HCT116 (cell line): Measurements from ENCODE around the gene CENPF. TPM values are rescaled to one million over a fixed set of nuclear protein-coding genes. Genes with fewer than 3 reads are reported as not detected.

ENCODE experiments used
- ATAC-seq: fragments of 200-7000 bp; cut with Tn5 transposase; 2 replicates; pipeline ENCODE4 v1.9.1; 2020; ENCODE audit warnings: mild to moderate bottlenecking, moderate library complexity
- BruUV-seq: library from RNA; stranded (reverse); fragments of 400-500 nt; replicated peaks from 2 replicates; lab custom pipeline; 2021; lab: Mats Ljungman, UMichigan
- CTCF ChIA-PET: fragments of 300-600 bp; sonication (Branson Sonifier 250); formaldehyde crosslinking; loops from one replicate; lab custom pipeline; 2021; ENCODE audit warnings: antibody characterized with exemption; lab: Charles Lee
- POLR2A ChIA-PET: fragments of 300-600, 350-600 bp; sonication (Branson Sonifier 250); formaldehyde crosslinking; loops from one replicate; lab custom pipeline; 2021; ENCODE audit warnings: antibody characterized with exemption; lab: Charles Lee
- RAD21 ChIA-PET, 2 experiments: fragments of 300-600 bp; sonication (Branson Sonifier 250); formaldehyde crosslinking; loops; one replicate each; lab custom pipeline; 2023; ENCODE audit warnings: low total read pairs in 2 of 2; ENCODE audit not compliant: uncharacterized antibody in 2 of 2, unreplicated experiment in 2 of 2, low non-redundant PET in 1 of 2; lab: Charles Lee
- DNase-seq: peaks from one replicate; pipeline ENCODE4 v3.0.0-alpha.2; 2010; ENCODE audit warnings: low read depth, low spot score
- H2AFZ ChIP-seq: fragments of 200-600 bp; shearing (Covaris generic), sonication (generic); 2 replicates; pipeline ENCODE4 v1.6.1; 2017; ENCODE audit warnings: low read depth, mixed run types, mixed read lengths, antibody characterized with exemption, low read length; ENCODE audit not compliant: poor library complexity, severe bottlenecking
- H3K27ac ChIP-seq: 2 replicates; pipeline ENCODE4 v1.5.1; 2012; ENCODE audit warnings: low read depth, low read length
- H3K27me3 ChIP-seq: fragments of 200-600 bp; sonication (generic); 2 replicates; pipeline ENCODE4 v1.6.1; 2016; ENCODE audit warnings: mixed run types, low read length, mixed read lengths; ENCODE audit not compliant: insufficient read depth
- H3K36me3 ChIP-seq, 2 experiments: fragments of 200-500 bp in 1 of 2; fragments of 200-600 bp in 1 of 2; sonication (Bioruptor generic) in 1 of 2; sonication (generic) in 1 of 2; 2 replicates each; pipeline versions ENCODE4 v1.5.1 to v1.6.1; 2014 to 2016; ENCODE audit warnings: low read length in 2 of 2, inconsistent platforms in 1 of 2, mixed read lengths in 1 of 2, mixed run types in 1 of 2; ENCODE audit not compliant: insufficient read depth in 2 of 2, control insufficient read depth in 1 of 2
- H3K4me1 ChIP-seq, 2 experiments: fragments of 200-600 bp in 1 of 2; sonication (generic) in 1 of 2; 2 replicates each; pipeline versions ENCODE4 v1.5.1 to v1.6.1; 2012 to 2017; ENCODE audit warnings: low read length in 2 of 2, inconsistent platforms in 1 of 2, mild to moderate bottlenecking in 1 of 2, mixed read lengths in 1 of 2, mixed run types in 1 of 2, moderate library complexity in 1 of 2; ENCODE audit not compliant: insufficient read depth in 2 of 2, control insufficient read depth in 1 of 2
- H3K4me2 ChIP-seq: fragments of 200-600 bp; sonication (generic); 2 replicates; pipeline ENCODE4 v1.6.1; 2017; ENCODE audit warnings: mixed run types, low read length, mixed read lengths
- H3K4me3 ChIP-seq, 2 experiments: fragments of 200-600 bp in 1 of 2; sonication (generic) in 1 of 2; replicated peaks in 1 of 2; 2 replicates each; pipeline ENCODE4 v1.5.1; 2011 to 2016; ENCODE audit warnings: low read length in 2 of 2, control low read depth in 1 of 2, low read depth in 1 of 2, mild to moderate bottlenecking in 1 of 2, mixed read lengths in 1 of 2, mixed run types in 1 of 2
- H3K79me2 ChIP-seq: fragments of 200-600 bp; sonication (generic); 2 replicates; pipeline ENCODE4 v1.6.1; 2017; ENCODE audit warnings: mild to moderate bottlenecking, mixed run types, low read length, moderate library complexity, mixed read lengths; ENCODE audit not compliant: insufficient read depth
- H3K9ac ChIP-seq: fragments of 200-600 bp; sonication (generic); 2 replicates; pipeline ENCODE4 v1.6.1; 2016; ENCODE audit warnings: low read length, mixed read lengths
- H3K9me2 ChIP-seq: fragments of 200-600 bp; sonication (generic), shearing (Covaris generic); 2 replicates; pipeline ENCODE4 v1.6.1; 2017; ENCODE audit warnings: mixed run types, mild to moderate bottlenecking, moderate library complexity; ENCODE audit not compliant: insufficient read depth
- H3K9me3 ChIP-seq, 2 experiments: fragments of 200-500 bp in 1 of 2; fragments of 200-600 bp in 1 of 2; sonication (Bioruptor generic) in 1 of 2; sonication (generic) in 1 of 2; 2 replicates each; pipeline ENCODE4 v1.6.1; 2014 to 2017; ENCODE audit warnings: low read length in 2 of 2, mixed read lengths in 2 of 2, inconsistent platforms in 1 of 2, low read depth in 1 of 2, mild to moderate bottlenecking in 1 of 2, mixed run types in 1 of 2, moderate library complexity in 1 of 2; ENCODE audit not compliant: control insufficient read depth in 1 of 2, insufficient read depth in 1 of 2
- H4K20me1 ChIP-seq: fragments of 200-600 bp; sonication (generic), shearing (Covaris generic); 2 replicates; pipeline ENCODE4 v1.6.1; 2017; ENCODE audit warnings: mixed run types, mild to moderate bottlenecking, moderate library complexity; ENCODE audit not compliant: insufficient read depth
- JUND ChIP-seq: IDR thresholded peaks from 2 replicates; pipeline ENCODE4 v1.6.1; 2012
- RAD21 ChIP-seq: IDR thresholded peaks from 2 replicates; pipeline ENCODE4 v1.6.1; 2012; ENCODE audit warnings: low read depth, mild to moderate bottlenecking
- YY1 ChIP-seq: IDR thresholded peaks from 2 replicates; pipeline ENCODE4 v1.6.1; 2011; ENCODE audit warnings: low read length, low read depth, moderate library complexity, mild to moderate bottlenecking; ENCODE audit not compliant: insufficient replicate concordance; ENCODE audit errors: extremely low read depth
- ZBTB33 ChIP-seq: IDR thresholded peaks from 2 replicates; pipeline ENCODE4 v1.6.1; 2011; ENCODE audit warnings: mild to moderate bottlenecking, low read length, moderate library complexity; ENCODE audit not compliant: insufficient replicate concordance; ENCODE audit errors: extremely low read depth
- ZNF274 ChIP-seq: fragments of 200-500 bp; sonication (Bioruptor generic); IDR thresholded peaks from 2 replicates; pipeline ENCODE4 v1.6.1; 2014; ENCODE audit warnings: mild to moderate bottlenecking, low read depth, low read length, inconsistent platforms
- intact Hi-C: fragments of 100-400 bp; cut with micrococcal nuclease; formaldehyde crosslinking; loops from 2 replicates; pipeline ENCODE4 v1.10.0; 2022
- total RNA-seq: library from RNA; stranded (reverse); gene quantifications from one replicate; pipeline ENCODE4 v1.2.1, GENCODE V29; 2021; ENCODE audit not compliant: unreplicated experiment

Gene CENPF
- total RNA-seq, 1 experiment from 2014 or later = 120 TPM

- no peak overlapping the region for H3K9ac ChIP-seq
- H3K4me3 ChIP-seq = no peak overlapping the region
- H3K4me2 ChIP-seq = no peak overlapping the region
- TF ChIP-seq RAD21 (no peak), ZBTB33 (no peak), ZNF274 (no peak)
- ChIA-PET RAD21 (no interaction called here), CTCF (interaction anchor here (1.4 to 1.8 kb wide), 2 partner anchors 8 to 261 kb away, joined by 5 to 8 read pairs; no protein-coding TSS in a partner anchor), POLR2A (interaction anchor here (1.5 kb wide), 1 partner anchor 11 kb away, joined by 4 read pairs; no protein-coding TSS in a partner anchor)
- ATAC-seq (no peak), DNase-seq (no peak)
- no TSS peak for BruUV-seq
- H3K79me2 ChIP-seq = no peaks in the 10 kb centered on the region
- H3K9me2 ChIP-seq = no peaks in the 10 kb centered on the region
- no peaks in the 10 kb centered on the region for H3K27me3 ChIP-seq
- no peak overlapping the region for H3K27ac ChIP-seq
- no peaks in the 10 kb centered on the region for H4K20me1 ChIP-seq
- H3K36me3 ChIP-seq = no peaks in the 10 kb centered on the region
- no peaks in the 10 kb centered on the region for H3K9me3 ChIP-seq
- no peak overlapping the region for H2AFZ ChIP-seq
- H3K4me1 ChIP-seq = no peaks in the 10 kb centered on the region
- intact Hi-C loops = no loop called here
These were observed 9.8 kb upstream of the CENPF start for GRCh38 chr1:214593158-214593557.

DNA sequence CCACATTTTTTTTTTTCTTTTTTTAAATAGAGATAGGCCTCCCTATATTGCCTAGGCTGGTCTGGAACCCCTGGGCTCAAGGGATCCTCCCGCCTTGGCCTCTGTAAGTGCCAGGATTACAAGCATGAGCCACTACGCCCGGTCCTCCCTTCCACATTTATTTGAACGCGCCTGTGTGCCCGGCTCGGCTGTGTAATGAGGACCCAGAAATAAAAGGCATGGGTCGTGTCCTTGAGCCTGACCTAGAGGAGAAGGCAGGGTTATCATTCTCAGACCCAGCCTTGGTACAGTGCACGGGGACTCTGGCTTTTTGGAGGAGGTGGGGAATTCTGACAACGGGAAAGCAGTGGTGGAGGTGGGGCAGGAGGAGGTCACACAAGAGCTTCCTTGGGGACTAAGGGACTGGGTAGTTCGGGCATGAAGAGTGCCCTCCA, 841 bp downstream of the CENPF start:
- ChIA-PET RAD21 (no interaction called here), POLR2A (interaction anchor here (1.4 kb wide), 1 partner anchor 10 kb away, joined by 4 read pairs; no protein-coding TSS in a partner anchor), CTCF (interaction anchor here (2.0 kb wide), 1 partner anchor 272 kb away, joined by 5 read pairs; no protein-coding TSS in a partner anchor)
- TF ChIP-seq JUND (no peak), YY1 (no peak)
- H3K9me3 ChIP-seq = no peaks in the 10 kb centered on the region
- H2AFZ ChIP-seq = no peak overlapping the region
- H3K79me2 ChIP-seq = peaks cover 48% of the 10 kb centered on the region
- H3K9ac ChIP-seq = peak overlapping the region; percentile 98
- H3K9me2 ChIP-seq = no peaks in the 10 kb centered on the region
- intact Hi-C loops = no loop called here
- H3K27me3 ChIP-seq = no peaks in the 10 kb centered on the region
- BruUV-seq = no TSS peak
- no peak; the same call in 1 of the 2 replicates for ATAC-seq
- peak overlapping the region; percentile 79 to 95 for H3K4me3 ChIP-seq
- peaks cover 9 to 19% of the 10 kb centered on the region in 2 experiments for H3K4me1 ChIP-seq
- DNase-seq = no peak
- H4K20me1 ChIP-seq = no peaks in the 10 kb centered on the region
- H3K36me3 ChIP-seq = 0 out of 4 replicates have a peak, but pooled peaks cover 0 to 3% of the 10 kb centered on the region in 2 experiments
- H3K27ac ChIP-seq = peak overlapping the region; percentile 66
- H3K4me2 ChIP-seq = peak overlapping the region; percentile 94
